CMK (cell line): ENCODE data around the gene SMIM27.
"Not testable (repeated sequence)": the region's sequence is repeated elsewhere in the genome, so short reads cannot be mapped to it uniquely, and the experiment has no call there.

ENCODE experiments used
- DNase-seq: peaks from one replicate; pipeline ENCODE4 v3.0.0-alpha.2; 2010; ENCODE audit warnings: low read depth

SMIM27 gene, protein sequence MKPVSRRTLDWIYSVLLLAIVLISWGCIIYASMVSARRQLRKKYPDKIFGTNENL

DNA sequence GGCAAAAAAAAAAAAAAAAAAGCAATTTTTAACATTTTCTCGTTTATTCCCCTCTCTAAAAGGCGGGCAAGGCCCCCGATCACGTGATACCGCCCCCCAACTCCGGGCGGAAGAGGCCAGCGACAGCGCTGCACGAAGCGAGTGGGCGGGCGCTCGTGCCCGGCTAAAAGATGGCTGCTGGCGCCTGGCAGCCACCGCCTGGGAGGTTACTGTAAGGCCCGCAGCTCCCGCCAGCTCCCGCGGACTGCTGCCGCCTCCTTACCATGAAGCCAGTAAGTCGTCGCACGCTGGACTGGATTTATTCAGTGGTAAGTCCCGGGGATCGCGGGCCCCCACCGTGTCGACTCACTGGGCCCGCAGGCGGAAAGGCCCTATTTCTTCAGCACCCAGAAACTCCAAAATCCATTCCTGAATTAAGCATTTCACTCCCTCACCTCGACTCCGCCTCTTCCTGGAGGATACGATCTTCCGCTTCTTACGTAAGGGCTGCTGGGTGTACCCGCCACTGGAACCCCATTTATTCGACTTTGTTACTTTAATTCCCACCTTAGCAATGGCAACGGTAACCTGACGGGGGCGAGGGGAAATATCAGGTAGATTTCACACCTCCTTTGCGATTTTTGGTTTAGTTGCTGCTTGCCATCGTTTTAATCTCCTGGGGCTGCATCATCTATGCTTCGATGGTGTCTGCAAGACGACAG lies at the start of gene SMIM27, which contains the start of gene TOPORS:
Gene SMIM27 (plus strand): TSS at position 156 of the 701 bp plus-strand sequence. CDS start 108 bp downstream, at position 264.
Gene TOPORS (minus strand): TSS at position 415 of the 701 bp plus-strand sequence. CDS start 150 bp downstream, at position 265.
- DNase-seq: peak; percentile 77

GRCh38 chr9:32502464-32502863 lies 49.7 kb upstream of the SMIM27 start:
- no peak for DNase-seq

DNA sequence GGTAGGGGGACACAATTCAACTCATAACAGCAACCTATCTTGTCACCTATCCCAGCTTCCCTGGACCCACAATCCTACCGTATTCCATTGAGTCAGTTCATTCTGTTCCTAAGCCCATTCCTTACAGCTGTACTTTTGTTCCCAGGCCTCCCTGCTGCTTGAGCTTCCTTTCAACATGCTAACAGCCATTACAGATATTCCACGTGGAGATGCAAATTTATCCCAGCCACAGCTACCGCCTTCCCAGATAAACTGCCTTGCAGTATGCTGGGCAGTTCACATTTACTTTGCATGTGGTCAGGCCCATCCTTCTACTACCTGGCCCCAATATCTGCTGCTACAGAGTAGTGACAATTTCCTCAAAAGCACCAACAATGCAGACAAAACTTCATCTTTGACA lies 49.1 kb upstream of the SMIM27 start:
- no peak for DNase-seq

GRCh38 chr9:32508728-32509127 lies 43.4 kb upstream of the SMIM27 start:
- DNase-seq: no peak

- DNase-seq: no peak
Measured at GRCh38 chr9:32516241-32516640, 35.9 kb upstream of the SMIM27 start.

DNA sequence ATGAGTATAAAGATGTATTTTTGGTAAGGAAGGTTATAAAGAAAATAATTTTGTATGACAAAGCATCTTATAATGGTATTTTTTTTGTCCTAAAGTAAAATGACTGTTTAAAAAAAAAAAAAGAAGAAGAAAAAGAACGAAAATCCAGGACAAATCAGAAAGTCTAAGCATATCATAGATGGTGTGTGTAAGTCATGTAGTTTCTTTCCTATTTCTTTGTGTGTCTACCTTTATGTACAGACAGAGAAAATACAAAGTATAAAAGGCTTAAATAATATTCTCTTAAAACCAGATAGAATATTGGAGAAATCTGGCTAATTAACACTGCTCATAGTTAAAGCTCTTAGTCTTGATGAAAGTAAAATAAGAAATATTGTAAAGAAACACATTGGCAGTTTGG lies 33.9 kb upstream of the SMIM27 start:
- no peak for DNase-seq

DNA sequence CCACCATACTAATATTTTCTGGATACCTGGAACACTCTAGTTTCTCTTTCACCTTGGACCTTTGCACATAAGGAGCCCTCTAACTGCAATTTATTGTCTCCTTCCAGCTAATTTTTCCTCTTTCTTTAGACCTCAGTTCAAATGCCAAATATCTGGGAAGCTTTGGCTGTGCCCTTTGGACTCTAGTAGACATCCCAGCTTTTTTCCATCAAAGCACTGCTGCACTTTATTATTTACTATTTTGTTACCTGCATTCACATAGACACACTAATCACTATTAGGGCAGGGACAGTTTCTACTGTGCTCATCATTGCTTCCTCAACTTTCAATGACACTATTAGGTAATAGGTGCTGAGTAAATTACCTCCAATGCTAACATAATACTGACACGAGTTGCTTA lies 28.2 kb upstream of the SMIM27 start:
- DNase-seq: no peak

DNA sequence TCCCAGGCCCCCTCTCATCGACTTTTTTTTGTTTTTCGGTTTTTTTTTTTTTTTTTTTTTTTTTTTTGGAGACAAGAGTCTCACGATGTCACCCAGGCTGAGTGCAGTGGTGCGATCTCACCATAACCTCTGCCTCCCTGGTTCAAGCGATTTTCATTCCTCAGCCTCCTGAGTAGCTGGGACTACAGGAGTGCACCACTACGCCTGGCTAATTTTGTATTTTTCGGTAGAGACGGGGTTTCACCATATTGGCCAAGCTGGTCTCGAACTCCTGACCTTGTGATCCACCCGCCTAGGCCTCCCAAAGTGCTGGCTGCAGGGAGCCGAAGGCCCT lies 27.6 kb upstream of the SMIM27 start:
- DNase-seq: not testable (repeated sequence)

- DNase-seq: no peak
Measured at GRCh38 chr9:32524892-32525708, 27.0 kb upstream of the SMIM27 start.

- DNase-seq: no peak
Measured at GRCh38 chr9:32525709-32526030, 26.5 kb upstream of the SMIM27 start.

- DNase-seq: peak; percentile 49
Measured at GRCh38 chr9:32526041-32526706, 26.0 kb upstream of the SMIM27 start, which contains the start of gene RIGI. Gene RIGI (minus strand): TSS chr9:32526196. CDS start chr9:32526166, 30 bp downstream.

- DNase-seq: no peak
Measured at GRCh38 chr9:32526707-32527048, 25.4 kb upstream of the SMIM27 start.

- no peak for DNase-seq
Measured at GRCh38 chr9:32533336-32533735, 18.8 kb upstream of the SMIM27 start.

- DNase-seq: no peak
Measured at GRCh38 chr9:32533816-32534215, 18.3 kb upstream of the SMIM27 start.

- no peak for DNase-seq
Measured at GRCh38 chr9:32543047-32543446, 9.1 kb upstream of the SMIM27 start.

- DNase-seq: no peak
Measured at GRCh38 chr9:32545884-32546283, 6.2 kb upstream of the SMIM27 start.

- not testable (repeated sequence) for DNase-seq
Measured at GRCh38 chr9:32548213-32548612, 3.9 kb upstream of the SMIM27 start.

GRCh38 chr9:32550150-32550561 lies 2.0 kb upstream of the SMIM27 start:
- DNase-seq: no peak

DNA sequence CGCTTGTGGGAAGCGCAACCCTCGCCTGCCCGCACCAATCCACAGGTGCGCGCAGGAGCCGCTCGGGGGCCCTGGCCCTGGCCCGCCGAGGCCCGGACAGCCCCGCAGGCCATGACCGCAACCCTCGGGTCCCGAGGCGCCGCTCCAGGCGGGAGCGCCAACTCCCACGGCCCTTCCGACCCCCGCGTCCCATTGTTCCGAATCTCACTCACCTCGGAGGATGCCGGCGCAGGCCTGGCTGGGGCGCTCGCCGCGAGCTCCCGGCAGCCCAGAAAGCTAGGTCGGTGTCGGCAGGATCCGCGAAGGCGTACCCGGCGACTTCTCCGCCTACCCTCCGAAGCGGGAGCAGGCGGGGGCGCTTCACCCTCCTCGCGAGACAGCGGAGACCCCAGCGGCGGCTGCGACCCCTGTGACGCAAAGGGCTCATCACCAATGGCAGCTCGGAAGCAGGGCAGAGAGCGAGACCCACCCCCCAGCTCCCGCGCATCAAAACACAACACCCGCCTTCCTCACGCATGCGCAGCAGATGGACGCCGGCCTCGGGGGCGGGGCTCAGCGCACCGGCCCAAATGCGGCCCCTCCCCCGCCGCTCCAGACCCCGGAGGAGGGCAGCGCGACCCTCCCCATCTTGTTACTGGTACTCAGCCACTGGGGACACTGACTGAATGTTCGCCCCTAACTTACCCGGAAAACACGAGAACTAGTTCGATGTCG lies 1.4 kb upstream of the SMIM27 start:
- peak; percentile 78 for DNase-seq

DNA sequence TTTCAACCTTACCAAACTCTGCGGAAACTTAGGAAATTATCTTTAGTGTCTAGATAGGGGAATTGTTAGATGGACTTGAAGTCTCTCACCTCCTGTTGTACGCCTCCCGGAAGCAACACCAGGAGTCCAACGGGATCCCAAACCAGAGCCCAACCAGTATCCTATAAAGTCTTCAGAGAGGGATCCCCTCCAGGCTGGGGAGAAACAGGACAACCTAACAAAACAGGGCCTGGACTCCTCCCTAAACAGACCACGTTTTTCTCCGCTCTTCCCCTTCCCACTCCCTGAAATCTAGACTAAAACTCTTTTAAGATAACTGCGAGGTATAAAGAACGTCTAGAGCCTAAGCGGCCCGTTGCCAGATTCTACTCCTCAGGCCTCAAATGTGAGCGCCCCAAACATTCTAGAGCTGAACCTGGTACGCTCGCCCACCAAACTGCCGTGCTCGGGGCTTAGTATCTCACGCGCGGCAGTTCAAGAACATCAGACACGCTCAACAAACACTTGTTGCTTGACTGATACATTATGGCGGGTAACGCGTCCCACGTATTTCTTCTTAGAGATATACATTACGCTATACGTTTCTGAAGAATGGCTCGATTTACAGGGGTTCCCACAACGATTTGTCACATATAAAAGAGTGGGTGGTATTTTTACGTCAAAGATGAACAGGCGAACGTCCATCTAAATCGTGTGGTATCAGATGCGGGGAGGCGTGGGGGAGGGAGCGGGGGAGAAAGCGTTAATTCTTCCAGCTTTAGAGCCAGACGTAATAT lies 663 bp upstream of the SMIM27 start:
- no peak for DNase-seq

- peak; percentile 81 for DNase-seq
Measured at GRCh38 chr9:32554107-32554506, 2.0 kb downstream of the SMIM27 start.
